ENCODE measurements around the gene EIF2S3.

- TF ChIP-seq CTCF (IDR thresholded peaks at IDR 0.05): no peak
- TF ChIP-seq POLR2A (IDR thresholded peaks at IDR 0.05): no peak
- no peak for TF ChIP-seq EP300 (IDR thresholded peaks at IDR 0.05)
- no peak for TF ChIP-seq POLR2AphosphoS5 (IDR thresholded peaks at IDR 0.05)
Measured at GRCh38 chrX:24027985-24028384, 26.8 kb upstream of the EIF2S3 start.

Data from stomach (tissue), 4 donors.